GM18511 (cell line): ENCODE data around the gene GLYR1.

Source experiments
- ATAC-seq: cut with Tn5 transposase; IDR thresholded peaks from one replicate; pipeline ENCODE4 v1.9.1; 2021; ENCODE audit warnings: mild to moderate bottlenecking, moderate library complexity; ENCODE audit not compliant: unreplicated experiment

Gene GLYR1

DNA sequence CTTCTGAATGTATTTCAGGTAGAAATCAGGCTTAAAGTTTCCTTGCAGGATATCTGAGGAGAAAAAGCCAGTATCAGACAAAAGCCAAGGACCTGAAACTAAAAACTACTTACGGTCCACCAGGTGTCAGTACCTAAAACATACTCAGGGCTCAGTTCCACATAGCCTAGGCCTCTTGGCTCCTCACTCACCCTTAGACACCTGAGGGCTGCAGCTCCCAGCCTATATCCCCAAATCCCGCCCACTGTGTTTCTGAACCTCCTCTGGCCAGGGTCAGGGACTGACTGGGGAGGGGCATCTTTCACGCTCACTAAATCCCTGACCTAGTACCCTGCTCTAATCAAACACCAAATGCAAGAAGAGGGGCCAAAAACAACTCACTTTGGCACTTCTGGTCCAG, 35.8 kb downstream of the GLYR1 start:
- no peak for ATAC-seq

GRCh38 chr16:4806280-4806679, 40.8 kb downstream of the GLYR1 start:
- ATAC-seq = no peak

GRCh38 chr16:4805231-4805630, 41.9 kb downstream of the GLYR1 start:
- no peak for ATAC-seq

DNA sequence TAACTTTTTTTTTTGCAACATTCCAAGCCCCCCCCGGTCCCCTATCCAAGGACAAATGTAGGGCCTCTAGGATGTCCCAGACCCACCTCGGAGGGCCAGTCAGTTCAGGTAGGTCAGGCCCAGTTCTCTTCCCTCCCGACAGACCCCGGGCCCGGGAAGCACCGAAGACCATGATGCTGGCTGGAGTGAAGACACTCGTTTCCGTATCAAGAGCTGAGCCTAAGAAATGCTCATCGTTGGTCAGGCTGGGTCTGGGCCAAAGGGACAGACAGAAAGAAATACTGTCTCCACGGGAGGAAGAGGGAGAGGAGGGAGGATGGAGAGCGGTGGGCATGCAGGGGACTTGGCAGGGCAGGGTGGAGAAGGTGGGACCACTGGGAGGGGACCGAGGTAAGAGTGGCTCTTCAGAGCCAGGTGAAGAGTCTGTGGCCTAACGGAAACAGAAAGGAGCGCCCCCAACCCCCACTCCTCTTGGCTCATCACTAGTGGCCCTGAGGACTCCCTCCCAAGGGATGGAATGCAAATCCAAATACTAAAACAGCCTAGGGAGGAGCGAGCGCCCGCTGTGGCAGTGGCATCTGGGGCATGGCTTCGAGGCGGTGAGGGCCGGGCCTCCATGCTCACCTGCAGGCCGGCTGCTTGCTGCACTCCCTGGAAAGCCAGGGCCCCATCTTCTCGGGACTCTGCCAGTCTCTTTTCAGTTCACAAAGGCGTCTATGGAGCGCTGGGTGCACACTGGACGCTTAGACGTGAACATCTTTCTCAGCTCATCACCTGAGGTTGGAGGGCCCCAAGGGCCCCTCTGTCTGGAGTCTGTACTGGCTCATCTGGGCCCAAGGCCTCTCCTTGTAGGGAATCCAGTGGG, 43.0 kb downstream of the GLYR1 start:
- no peak for ATAC-seq

- ATAC-seq = no peak
Measured at GRCh38 chr16:4803401-4803844, 43.7 kb downstream of the GLYR1 start.

DNA sequence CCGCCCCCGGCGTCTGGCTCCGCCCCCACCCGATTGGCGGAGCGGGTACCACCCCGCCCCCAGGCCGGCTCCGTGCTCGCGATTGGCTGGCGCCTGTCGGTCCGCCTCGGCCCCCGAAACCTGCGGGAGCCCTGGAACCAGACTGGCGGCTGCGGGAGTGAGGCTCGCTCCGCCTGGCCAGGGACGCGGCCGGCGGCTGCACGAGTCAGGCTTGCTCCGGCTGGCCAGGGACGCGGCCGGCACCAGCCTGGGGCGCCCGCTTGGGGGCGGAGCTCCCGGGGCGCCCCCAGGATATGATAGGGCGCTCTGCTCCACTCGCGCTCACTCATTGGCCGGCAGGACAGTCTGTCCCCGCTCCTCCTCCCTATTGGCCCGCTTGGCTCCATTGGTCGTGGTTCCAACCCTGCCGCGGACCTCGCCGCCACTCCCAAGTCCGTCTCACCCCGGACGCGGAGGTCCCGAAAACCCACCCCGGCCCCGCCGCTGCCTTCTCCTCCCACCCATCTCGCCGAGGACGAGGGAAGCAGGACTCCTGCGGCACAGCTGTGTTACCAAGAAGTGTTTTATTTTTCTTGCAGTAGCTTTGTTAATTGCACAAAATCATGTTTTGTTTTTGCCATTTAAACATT, 44.3 kb downstream of the GLYR1 start:
- ATAC-seq = peak; percentile 96

DNA sequence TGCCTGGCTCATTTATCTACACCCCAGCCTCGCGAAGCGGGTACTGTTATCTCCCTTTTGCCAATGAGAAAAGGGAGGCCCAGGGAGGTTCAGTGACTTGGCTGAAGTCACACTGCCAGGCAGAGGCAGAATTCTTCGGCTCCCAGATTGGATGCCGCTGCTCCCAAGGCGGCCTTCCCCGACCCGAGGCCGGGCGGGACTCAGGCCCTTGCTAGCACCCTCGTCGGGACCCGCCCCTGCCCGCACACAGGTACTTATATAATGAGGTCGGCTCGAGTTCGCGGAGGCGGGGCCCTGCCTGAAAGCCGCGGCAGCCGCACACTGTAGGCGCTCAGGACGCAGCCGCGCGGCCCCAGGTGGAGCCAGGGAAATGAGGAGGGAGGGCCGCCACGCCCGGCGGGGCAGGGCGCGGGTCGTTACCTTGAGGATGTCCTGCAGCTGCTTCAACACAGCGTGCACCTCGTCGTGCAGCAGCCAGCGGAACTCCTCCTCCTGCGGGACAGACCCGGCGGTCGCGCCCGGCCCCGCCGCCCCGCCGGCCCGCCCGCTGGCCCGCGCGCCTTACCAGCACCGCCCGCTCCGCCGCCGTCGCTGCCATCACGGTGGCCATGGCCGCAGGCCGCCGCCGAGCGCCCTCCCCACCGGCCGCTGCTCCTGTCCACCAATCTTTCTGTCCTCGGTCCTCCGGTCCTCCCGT, 45.0 kb downstream of the GLYR1 start, which contains the start of gene ROGDI:
Gene ROGDI, minus strand, starts transcription at position 672 of the 697 bp plus-strand sequence. Its CDS starts 62 bp downstream, at position 610.
- peak; percentile 61 for ATAC-seq

DNA sequence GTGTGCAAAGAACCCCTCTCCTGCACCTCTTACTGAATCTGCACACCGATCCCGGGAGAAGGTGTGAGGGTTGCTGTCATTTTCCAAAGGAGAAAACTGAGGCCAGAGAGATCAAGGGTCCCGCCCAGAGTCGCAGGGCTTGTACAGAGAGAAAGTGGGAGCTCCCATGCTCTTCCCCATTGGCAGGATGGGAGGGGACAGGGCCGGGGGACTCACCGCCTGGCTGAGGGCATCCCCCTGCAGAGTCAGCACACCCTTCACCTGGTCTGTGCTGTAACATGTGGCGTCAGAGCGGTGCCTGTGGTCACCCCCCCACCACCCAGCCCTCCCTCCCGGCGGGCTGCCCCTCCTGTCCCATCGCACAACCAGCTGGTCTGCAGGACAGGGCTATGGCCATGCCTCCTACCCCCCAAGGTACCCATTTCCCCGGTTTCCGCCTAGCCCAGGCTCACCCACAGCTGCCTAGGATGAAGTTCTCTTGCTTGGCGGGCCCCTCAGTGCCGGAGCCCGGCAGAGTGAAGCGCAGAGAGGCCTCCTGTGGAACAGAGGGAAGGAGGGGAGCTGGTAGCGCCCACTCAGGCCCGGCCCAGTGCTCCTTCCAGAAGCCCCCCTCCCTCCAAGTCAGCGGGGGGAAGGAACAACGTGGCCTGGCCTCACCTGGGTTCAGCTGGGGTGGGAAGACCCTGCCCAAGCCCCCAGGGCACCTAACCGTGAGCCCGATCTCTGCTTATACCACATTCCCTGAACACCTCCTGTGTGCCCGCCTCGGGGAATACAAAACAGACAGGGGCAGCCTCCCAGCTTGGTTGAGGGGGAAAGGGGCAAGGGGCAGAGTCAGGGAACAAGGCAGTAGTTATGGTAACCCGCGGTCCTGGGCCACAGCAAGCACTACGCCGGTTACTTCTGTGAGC, 45.8 kb downstream of the GLYR1 start:
- ATAC-seq = no peak

GRCh38 chr16:4800290-4801041, 46.6 kb downstream of the GLYR1 start:
- no peak for ATAC-seq

DNA sequence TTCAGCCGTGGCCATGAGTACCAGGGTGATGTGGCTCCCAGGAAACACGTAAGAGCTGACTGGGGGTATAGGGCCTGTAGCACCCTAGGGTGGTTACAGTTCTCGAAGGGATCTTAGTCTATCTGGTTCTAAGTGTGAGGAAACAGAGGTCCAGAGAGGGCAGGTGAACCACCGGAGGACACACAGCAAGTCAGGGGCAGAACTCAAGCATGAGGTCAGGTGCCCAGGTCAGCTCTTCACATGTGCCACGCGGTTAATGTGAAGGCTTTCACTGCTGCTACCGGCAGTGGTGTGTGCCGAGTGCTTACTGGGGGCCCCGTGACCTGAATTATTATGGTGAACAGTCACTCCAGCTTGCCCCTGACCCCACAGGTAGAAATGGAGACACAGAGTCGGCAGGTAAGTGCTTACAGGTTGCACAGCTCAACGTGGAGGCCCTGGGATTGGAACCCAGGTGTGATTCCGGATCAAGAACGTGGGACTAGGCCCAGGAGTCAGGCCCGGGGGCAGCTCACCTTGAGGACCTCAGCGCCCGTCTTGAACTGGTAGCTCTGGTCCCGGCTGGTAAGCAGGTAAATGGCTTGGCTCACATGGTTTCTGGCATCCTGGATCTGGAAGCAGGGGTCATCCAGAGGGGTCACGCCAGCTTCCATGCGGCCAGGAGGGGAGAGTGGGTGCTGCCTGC, 47.8 kb downstream of the GLYR1 start:
- no peak for ATAC-seq

- ATAC-seq = no peak
Measured at GRCh38 chr16:4798456-4798855, 48.6 kb downstream of the GLYR1 start.

- ATAC-seq = no peak
Measured at GRCh38 chr16:4797805-4798252, 49.3 kb downstream of the GLYR1 start.

- no peak for ATAC-seq
Measured at GRCh38 chr16:4796982-4797804, 49.9 kb downstream of the GLYR1 start.

DNA sequence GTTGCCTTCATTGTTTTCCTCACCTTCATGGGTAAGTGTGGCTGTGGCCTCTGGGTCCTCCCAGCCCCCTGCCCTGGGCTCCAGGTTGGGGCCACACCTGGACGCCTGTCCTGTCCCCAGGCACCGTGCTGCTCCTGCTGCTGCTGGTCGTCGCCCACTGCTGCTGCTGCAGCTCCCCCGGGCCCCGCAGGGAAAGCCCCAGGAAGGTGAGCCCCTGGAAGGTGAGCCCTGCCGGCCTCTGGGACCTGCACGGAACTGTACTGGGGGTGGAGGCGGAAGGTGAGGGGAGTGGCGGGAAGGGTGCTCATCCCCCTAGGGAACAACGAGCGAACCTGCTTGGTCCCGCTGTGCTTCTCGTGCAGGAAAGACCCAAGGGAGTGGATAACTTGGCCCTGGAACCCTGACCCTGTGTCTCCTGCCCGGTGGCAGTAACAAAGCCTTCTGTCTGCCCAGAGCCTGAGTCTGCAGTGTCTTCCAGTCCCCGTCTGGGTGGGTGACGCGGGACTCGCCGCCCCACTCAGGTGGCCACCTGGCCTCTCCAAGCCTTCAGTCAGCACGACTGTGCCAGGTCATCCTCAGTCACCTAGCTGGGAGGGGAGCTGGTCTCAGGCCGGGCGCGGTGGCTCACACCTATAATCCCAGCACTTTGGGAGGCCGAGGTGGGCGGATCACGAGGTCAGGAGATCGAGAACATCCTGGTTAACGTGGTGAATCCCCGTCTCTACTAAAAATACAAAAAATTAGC, 51.1 kb downstream of the GLYR1 start:
- ATAC-seq = no peak

DNA sequence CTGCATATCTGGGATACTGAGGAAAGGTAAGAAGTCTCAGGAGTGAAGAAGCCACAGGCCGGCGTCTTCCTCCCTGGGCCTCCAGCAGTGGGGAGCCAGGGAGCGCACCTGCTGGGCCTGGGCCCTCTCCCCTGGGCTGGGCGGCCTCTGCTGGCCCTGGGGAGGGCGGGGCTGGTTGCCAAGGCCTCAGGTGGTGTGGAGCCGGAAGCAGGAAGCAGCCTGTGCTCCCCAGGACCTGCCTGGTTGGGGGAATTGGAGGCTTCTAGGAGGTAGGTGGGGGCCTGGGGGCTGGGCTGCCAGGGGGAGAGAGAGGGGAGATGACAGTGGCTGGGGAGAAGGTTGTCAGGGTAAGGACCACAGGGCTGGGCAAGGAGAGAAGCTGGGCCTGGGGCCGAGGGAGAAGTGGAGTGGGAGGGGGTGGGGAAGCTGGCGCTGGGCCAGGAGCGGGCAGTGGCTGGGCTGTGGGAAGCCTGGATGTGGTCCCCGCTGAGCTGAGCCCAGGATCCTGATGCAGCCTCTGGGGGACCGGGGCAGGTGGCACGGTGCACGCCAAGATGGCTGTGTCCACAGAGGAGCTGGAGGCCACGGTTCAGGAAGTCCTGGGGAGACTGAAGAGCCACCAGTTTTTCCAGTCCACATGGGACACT, 51.8 kb downstream of the GLYR1 start, which contains the start of gene SMIM22:
Gene SMIM22, plus strand, starts transcription at position 189 of the 647 bp plus-strand sequence. Its CDS starts 366 bp downstream, at position 555.
- no peak for ATAC-seq

DNA sequence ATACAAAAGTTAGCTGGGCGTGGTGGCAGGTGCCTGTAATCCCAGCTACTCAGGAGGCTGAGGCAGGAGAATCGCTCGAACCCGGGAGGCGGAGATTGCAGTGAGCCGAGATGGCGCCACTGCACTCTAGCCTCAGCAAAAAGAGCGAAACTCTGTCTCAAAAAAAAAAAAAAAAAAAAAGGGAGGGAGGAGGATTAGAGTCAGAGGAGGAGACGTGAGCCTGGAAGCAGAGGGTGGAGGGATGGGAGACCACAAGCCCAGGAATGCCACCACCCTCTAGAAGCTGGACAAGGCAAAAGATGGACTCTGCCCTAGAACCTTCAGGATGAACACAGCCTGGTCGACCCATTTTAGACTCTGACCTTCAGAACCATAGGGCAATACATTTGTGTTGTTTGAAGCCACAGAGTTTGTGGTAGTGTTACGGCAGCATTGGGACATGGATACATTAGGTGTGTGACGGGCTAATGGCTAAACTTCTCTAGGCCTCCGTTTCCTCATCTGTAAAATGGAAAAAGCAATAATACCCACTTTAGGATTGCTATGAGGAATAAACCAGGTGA, 54.1 kb downstream of the GLYR1 start:
- ATAC-seq = no peak

DNA sequence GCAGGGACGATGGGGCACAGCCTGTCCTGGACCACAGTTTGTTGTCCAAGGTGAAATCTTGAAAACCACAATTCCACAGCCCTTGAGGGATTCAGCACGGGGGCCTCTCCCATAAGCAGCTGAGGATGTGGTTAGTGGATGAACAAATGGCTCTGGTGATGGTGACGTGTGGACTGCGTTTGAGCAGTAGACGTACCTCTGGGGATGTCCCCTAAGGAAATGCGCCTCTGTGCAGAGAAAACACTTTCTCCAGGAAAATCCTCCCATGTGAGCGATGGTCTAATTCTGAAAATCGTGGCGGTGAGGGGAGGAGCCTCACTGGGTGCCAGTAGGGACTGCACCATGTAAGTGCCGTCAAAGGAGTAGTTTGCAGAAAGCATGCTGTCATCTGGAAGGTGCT, 56.2 kb downstream of the GLYR1 start:
- no peak for ATAC-seq
